ENCODE measurements around the gene TGFB2. TPM values are rescaled to one million over a fixed set of nuclear protein-coding genes. Genes with fewer than 3 reads are reported as not detected.

The TGFB2 gene
- polyA plus RNA-seq, 2 of the 4 experiments (the other 2 are of a cell fraction), result 29.7 to 65.8 TPM

DNA sequence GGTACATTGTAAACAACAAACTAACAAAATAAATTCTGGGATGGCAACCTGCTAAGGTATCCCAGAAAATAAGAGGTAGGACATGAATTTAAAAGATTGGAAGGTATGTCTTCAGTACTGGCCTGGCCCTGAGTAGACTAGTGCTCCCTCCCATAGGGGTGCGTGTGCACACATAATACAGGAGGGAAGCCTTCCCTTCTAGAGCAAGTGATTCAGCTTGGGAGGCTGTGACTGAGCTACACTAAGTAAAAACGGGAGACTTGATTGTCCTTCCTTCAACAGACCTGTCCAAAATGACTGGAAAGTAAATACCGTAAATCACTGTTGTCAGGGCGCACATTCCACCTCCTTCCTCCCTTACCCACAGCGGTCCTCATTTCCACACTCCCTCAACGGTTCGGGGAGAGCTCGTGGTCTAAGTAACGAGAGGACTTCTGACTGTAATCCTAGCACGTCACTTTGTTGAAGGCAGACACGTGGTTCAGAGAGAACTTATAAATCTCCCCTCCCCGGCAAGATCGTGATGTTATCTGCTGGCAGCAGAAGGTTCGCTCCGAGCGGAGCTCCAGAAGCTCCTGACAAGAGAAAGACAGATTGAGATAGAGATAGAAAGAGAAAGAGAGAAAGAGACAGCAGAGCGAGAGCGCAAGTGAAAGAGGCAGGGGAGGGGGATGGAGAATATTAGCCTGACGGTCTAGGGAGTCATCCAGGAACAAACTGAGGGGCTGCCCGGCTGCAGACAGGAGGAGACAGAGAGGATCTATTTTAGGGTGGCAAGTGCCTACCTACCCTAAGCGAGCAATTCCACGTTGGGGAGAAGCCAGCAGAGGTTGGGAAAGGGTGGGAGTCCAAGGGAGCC, at the start of gene TGFB2 (continued):
- TF ChIP-seq, protein P1, sequence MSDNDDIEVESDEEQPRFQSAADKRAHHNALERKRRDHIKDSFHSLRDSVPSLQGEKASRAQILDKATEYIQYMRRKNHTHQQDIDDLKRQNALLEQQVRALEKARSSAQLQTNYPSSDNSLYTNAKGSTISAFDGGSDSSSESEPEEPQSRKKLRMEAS (IDR thresholded peaks at IDR 0.05), result peak; percentile 95
- TF ChIP-seq FOSL2 (IDR thresholded peaks at IDR 0.05), result no peak
- no peak; the same call in 1 of the 2 replicates for TF ChIP-seq FOSL2 (CRISPR knock-in tag; IDR thresholded peaks at IDR 0.05)
- TF ChIP-seq EHF (CRISPR knock-in tag; IDR thresholded peaks at IDR 0.05), result no peak
- TF ChIP-seq CHD2 (IDR thresholded peaks at IDR 0.05; ENCODE audit: low read length, partially characterized antibody), result no peak
- TF ChIP-seq, protein P2, sequence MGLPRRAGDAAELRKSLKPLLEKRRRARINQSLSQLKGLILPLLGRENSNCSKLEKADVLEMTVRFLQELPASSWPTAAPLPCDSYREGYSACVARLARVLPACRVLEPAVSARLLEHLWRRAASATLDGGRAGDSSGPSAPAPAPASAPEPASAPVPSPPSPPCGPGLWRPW (IDR thresholded peaks at IDR 0.05), result no peak
- no peak for TF ChIP-seq EHMT2 (IDR thresholded peaks at IDR 0.05; ENCODE audit: low read depth)
- TF ChIP-seq GATA3 (IDR thresholded peaks at IDR 0.05; ENCODE audit: borderline replicate concordance), result peak; percentile 89
- no peak for TF ChIP-seq EP300 (IDR thresholded peaks at IDR 0.05)
- TF ChIP-seq CEBPB (IDR thresholded peaks at IDR 0.05), result peak in 1 of 2 experiments; percentile 49; a peak in 1 of 4 replicates
- TF ChIP-seq, protein P3, sequence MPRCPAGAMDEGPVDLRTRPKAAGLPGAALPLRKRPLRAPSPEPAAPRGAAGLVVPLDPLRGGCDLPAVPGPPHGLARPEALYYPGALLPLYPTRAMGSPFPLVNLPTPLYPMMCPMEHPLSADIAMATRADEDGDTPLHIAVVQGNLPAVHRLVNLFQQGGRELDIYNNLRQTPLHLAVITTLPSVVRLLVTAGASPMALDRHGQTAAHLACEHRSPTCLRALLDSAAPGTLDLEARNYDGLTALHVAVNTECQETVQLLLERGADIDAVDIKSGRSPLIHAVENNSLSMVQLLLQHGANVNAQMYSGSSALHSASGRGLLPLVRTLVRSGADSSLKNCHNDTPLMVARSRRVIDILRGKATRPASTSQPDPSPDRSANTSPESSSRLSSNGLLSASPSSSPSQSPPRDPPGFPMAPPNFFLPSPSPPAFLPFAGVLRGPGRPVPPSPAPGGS (IDR thresholded peaks at IDR 0.05), result peak; percentile 72; the same call in 1 of the 3 replicates
- TF ChIP-seq, protein P4, sequence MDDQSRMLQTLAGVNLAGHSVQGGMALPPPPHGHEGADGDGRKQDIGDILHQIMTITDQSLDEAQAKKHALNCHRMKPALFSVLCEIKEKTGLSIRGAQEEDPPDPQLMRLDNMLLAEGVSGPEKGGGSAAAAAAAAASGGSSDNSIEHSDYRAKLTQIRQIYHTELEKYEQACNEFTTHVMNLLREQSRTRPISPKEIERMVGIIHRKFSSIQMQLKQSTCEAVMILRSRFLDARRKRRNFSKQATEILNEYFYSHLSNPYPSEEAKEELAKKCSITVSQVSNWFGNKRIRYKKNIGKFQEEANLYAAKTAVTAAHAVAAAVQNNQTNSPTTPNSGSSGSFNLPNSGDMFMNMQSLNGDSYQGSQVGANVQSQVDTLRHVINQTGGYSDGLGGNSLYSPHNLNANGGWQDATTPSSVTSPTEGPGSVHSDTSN (IDR thresholded peaks at IDR 0.05), result 0 out of 2 replicates have a peak, but pooled peaks have one; percentile 12

GRCh38 chr1:218296162-218296561, 49.0 kb upstream of the TGFB2 start:
- CTCF ChIA-PET, result interaction anchor here (0.9 to 2.5 kb wide), 4 partner anchors 18 to 1517 kb away, joined by 3 to 8 read pairs (median 6); no protein-coding TSS in a partner anchor
- ATAC-seq (no peak), FAIRE-seq (no peak), DNase-seq (ENCODE audit: low read depth in 1 of 2, low spot score in 1 of 2) (no peak)
- peaks cover 32% of the 10 kb centered on the region for H3K4me1 ChIP-seq
- no peak overlapping the region for H3K4me3 ChIP-seq
- 94% methylated on average over 2 of the region's 2 CpGs for WGBS (ENCODE audit: missing lambda C conversion rate)
- POLR2A ChIA-PET, result interaction anchor here (2.2 kb wide), 1 partner anchor 11 kb away, joined by 10 read pairs; the partner anchor contains the start of gene RRP15
- no peak overlapping the region for H3K27ac ChIP-seq
- 0 out of 3 replicates have a peak overlapping the region, but pooled peaks have one; percentile 6 for H3K4me2 ChIP-seq
- TF ChIP-seq HEYL (CRISPR knock-in tag; IDR thresholded peaks at IDR 0.05), result no peak
- TF ChIP-seq ZNF302 (CRISPR knock-in tag; IDR thresholded peaks at IDR 0.05), result no peak
- no peak for TF ChIP-seq GATA3 (IDR thresholded peaks at IDR 0.05; ENCODE audit: borderline replicate concordance)
- no peak for TF ChIP-seq MYC (IDR thresholded peaks at IDR 0.05; ENCODE audit: borderline replicate concordance, low read length)
- TF ChIP-seq FOSL2 (IDR thresholded peaks at IDR 0.05), result no peak
- TF ChIP-seq FOSL2 (CRISPR knock-in tag; IDR thresholded peaks at IDR 0.05), result no peak
- TF ChIP-seq RARB (CRISPR knock-in tag; IDR thresholded peaks at IDR 0.05), result no peak
- TF ChIP-seq HOXB13 (CRISPR knock-in tag; IDR thresholded peaks at IDR 0.05; ENCODE audit: low read depth), result no peak
- no peaks in the 10 kb centered on the region for H3K9me3 ChIP-seq

DNA sequence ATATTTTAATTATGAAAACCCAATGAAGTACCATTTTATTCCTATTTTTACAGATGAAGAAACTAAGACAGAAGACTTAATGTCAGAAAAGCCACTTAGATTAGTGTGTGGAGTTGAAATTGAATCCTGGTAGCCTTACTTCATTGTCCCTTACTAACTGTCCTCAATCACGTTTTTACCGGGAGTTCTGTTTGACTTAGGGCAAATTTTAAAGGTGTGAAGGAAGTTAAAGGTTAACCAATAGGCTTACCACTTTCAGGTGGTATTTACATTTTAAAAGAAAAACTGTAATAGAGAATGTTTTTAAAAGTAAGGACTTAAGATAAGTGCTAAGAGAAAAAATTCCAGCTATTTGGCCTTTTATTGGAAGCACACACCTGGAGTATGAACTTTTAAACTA, 47.7 kb upstream of the TGFB2 start:
- CTCF ChIA-PET, result interaction anchor here (2.5 kb wide), 1 partner anchor 1515 kb away, joined by 8 read pairs; no protein-coding TSS in a partner anchor
- H3K4me1 ChIP-seq, result peaks cover 32% of the 10 kb centered on the region

More for the DNA sequence above, 47.7 kb upstream of the TGFB2 start:
- DNase-seq (ENCODE audit: low read depth in 1 of 2, low spot score in 1 of 2) (no peak), FAIRE-seq (no peak), ATAC-seq (no peak)
- WGBS (ENCODE audit: missing lambda C conversion rate), result 58% methylated on average over 2 of the region's 2 CpGs
- H3K27ac ChIP-seq, result no peak overlapping the region
- TF ChIP-seq USF2 (IDR thresholded peaks at IDR 0.05) (no peak), SMC3 (IDR thresholded peaks at IDR 0.05) (no peak), KDM1A (IDR thresholded peaks at IDR 0.05; ENCODE audit: low read depth) (no peak), HEYL (CRISPR knock-in tag; IDR thresholded peaks at IDR 0.05) (no peak), FOXS1 (CRISPR knock-in tag; IDR thresholded peaks at IDR 0.05) (no peak)
- TF ChIP-seq, protein P1 (IDR thresholded peaks at IDR 0.05), result no peak
- H3K9me3 ChIP-seq, result no peaks in the 10 kb centered on the region
- no peak overlapping the region; the same call in 2 of the 3 replicates for H3K4me2 ChIP-seq
- no peak overlapping the region for H3K4me3 ChIP-seq
- POLR2A ChIA-PET, result interaction anchor here (2.2 kb wide), 1 partner anchor 12 kb away, joined by 10 read pairs; the partner anchor contains the start of gene RRP15
